ENCODE data around the gene PER1. TPM values are rescaled to one million over a fixed set of nuclear protein-coding genes. Genes with fewer than 3 reads are reported as not detected.
A peak's percentile ranks its signal among the peaks of the same experiment; 100 is the strongest.

PER1 gene
- total and polyA plus RNA-seq, 10 of the 15 experiments (the other 5 are each of a cell fraction or from before 2014, with no cell fraction given) = 0.02 to 25.1 (median 5.4) TPM

DNA sequence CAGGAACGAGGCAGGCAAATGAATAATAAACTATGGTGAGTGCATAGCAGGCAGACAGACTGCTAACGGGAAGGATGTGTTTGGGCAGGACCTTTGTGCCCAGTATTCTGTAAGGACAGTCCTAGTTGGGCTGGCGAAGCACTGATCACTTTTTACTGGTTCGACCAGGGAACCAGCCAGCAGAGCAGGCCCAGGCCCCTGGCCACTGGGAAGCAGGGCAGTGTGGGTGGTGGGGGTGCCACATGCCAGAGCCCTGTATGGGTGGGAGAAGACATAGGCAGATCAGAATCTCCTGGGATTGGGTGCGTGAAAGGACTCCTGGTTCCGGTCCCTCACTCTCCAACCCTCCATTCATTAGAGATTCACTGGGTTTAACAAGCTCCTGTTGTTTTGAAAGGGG is 14.5 kb upstream of the PER1 start:
- no peak overlapping the region for H3K9ac ChIP-seq (ENCODE audit: control insufficient read depth, insufficient read depth, low read length)
- ChIA-PET RAD21 (ENCODE audit: unreplicated experiment) (interaction anchor here (0.6 to 1.9 kb wide), 2 partner anchors 10 to 50 kb away, joined by 3 to 7 read pairs; no protein-coding TSS in a partner anchor), CTCF (interaction anchor here (1.7 to 2.1 kb wide), 2 partner anchors 8 to 10 kb away, joined by 4 to 9 read pairs; no protein-coding TSS in a partner anchor), POLR2A (interaction anchor here (1.6 kb wide), 1 partner anchor 24 kb away, joined by 4 read pairs; no protein-coding TSS in a partner anchor), SMC1A (ENCODE audit: uncharacterized antibody, unreplicated experiment) (interaction anchor here (1.0 kb wide), 1 partner anchor 29 kb away, joined by 3 read pairs; no protein-coding TSS in a partner anchor)
- H3K79me2 ChIP-seq (ENCODE audit: control insufficient read depth, insufficient read depth, low read length) = peaks cover 12% of the 10 kb centered on the region
- no peak overlapping the region for H3K4me3 ChIP-seq
- no peaks in the 10 kb centered on the region for H3K9me3 ChIP-seq (replicated peaks; ENCODE audit: control insufficient read depth, insufficient read depth, low read length)
- H3K27me3 ChIP-seq (replicated peaks in 1 of 2; ENCODE audit: control insufficient read depth in 2 of 2, insufficient read depth in 2 of 2, low read length in 1 of 2) = no peaks in the 10 kb centered on the region
- BruUV-seq (replicated peaks) = no TSS peak
- H3K27ac ChIP-seq (ENCODE audit: control insufficient read depth, insufficient read depth) = no peak overlapping the region
- H3K4me2 ChIP-seq (ENCODE audit: control insufficient read depth, insufficient read depth) = no peak overlapping the region
- H3K4me1 ChIP-seq (ENCODE audit: control insufficient read depth, insufficient read depth, low read length) = peaks cover 20% of the 10 kb centered on the region
- ATAC-seq = no peak
- intact Hi-C loops (cut with micrococcal nuclease; ENCODE audit: unreplicated experiment) (no loop called here), in situ Hi-C loops (cut with MboI) (no loop called here)
- no peaks in the 10 kb centered on the region for H3K36me3 ChIP-seq (ENCODE audit: control insufficient read depth in 2 of 2, insufficient read depth in 2 of 2, low read length in 1 of 2)
- DNase-seq (ENCODE audit: low read depth, low spot score) = no peak
- H4K20me1 ChIP-seq (ENCODE audit: control insufficient read depth, insufficient read depth) = no peaks in the 10 kb centered on the region
- TF ChIP-seq USF2 (IDR thresholded peaks at IDR 0.05; ENCODE audit: borderline replicate concordance, low read depth, low read length) (no peak), IRF4 (IDR thresholded peaks at IDR 0.05; ENCODE audit: low read depth, low read length) (no peak)
- H2AFZ ChIP-seq (ENCODE audit: control insufficient read depth, low read depth, low read length) = no peak overlapping the region
- no peak for FAIRE-seq
- WGBS (ENCODE audit: insufficient coverage, insufficient replicate concordance, low lambda C conversion rate, missing lambda C conversion rate) = 64% methylated on average over 6 of the region's 6 CpGs

DNA sequence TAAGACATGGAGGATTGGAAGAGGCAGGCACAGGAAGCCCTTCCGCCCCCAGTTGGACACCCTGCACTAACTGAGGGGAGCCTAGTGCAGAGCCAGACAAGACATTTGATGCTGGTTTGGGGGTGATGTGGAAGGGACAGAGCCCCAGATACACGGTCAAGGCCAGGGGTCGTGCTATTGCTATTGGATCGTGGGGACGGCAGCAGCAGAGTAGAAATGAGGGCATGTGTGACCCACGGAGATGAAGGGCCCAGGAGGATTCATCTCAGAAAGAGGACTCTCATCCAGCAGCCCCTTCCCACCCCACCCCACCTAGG is 12.6 kb upstream of the PER1 start:
- peak overlapping the region; percentile 62; the same call in 1 of the 2 replicates for H2AFZ ChIP-seq (ENCODE audit: control insufficient read depth, low read depth, low read length)
- CTCF ChIA-PET = no interaction called here
- DNase-seq (ENCODE audit: low read depth, low spot score) = no peak
- no peak overlapping the region for H3K27ac ChIP-seq (ENCODE audit: control insufficient read depth, insufficient read depth)
- H3K27me3 ChIP-seq (replicated peaks in 1 of 2; ENCODE audit: control insufficient read depth in 2 of 2, insufficient read depth in 2 of 2, low read length in 1 of 2) = no peaks in the 10 kb centered on the region
- H3K4me3 ChIP-seq = no peak overlapping the region
- peaks cover 0 to 2% of the 10 kb centered on the region in 2 experiments; a peak in 1 of 4 replicates for H3K36me3 ChIP-seq (ENCODE audit: control insufficient read depth in 2 of 2, insufficient read depth in 2 of 2, low read length in 1 of 2)
- RAD21 ChIA-PET (ENCODE audit: unreplicated experiment) = interaction anchor here (1.1 to 1.7 kb wide), 2 partner anchors 9 to 130 kb away, joined by 3 to 9 read pairs; partner anchors contain the start of gene SLC25A35
- FAIRE-seq = no peak
- H3K79me2 ChIP-seq (ENCODE audit: control insufficient read depth, insufficient read depth, low read length) = peaks cover 24% of the 10 kb centered on the region
- 92% methylated on average over 6 of the region's 6 CpGs for WGBS (ENCODE audit: insufficient coverage, insufficient replicate concordance, low lambda C conversion rate, missing lambda C conversion rate)
- intact Hi-C loops (cut with micrococcal nuclease; ENCODE audit: unreplicated experiment) (loop anchor here (5.0 kb wide), 1 partner anchor 102 kb away; no protein-coding TSS in a partner anchor), in situ Hi-C loops (cut with MboI) (no loop called here)
- H4K20me1 ChIP-seq (ENCODE audit: control insufficient read depth, insufficient read depth) = no peaks in the 10 kb centered on the region
- POLR2A ChIA-PET = interaction anchor here (1.0 to 1.3 kb wide), 3 partner anchors 8 to 57 kb away, joined by 3 to 11 read pairs (median 4); no protein-coding TSS in a partner anchor
- H3K9ac ChIP-seq (ENCODE audit: control insufficient read depth, insufficient read depth, low read length) = no peak overlapping the region; the same call in 1 of the 2 replicates
- no peak overlapping the region for H3K4me2 ChIP-seq (ENCODE audit: control insufficient read depth, insufficient read depth)
- H3K4me1 ChIP-seq (ENCODE audit: control insufficient read depth, insufficient read depth, low read length) = peaks cover 29% of the 10 kb centered on the region
- no peaks in the 10 kb centered on the region for H3K9me3 ChIP-seq (replicated peaks; ENCODE audit: control insufficient read depth, insufficient read depth, low read length)
- BruUV-seq (replicated peaks) = no TSS peak
- SMC1A ChIA-PET (ENCODE audit: uncharacterized antibody, unreplicated experiment) = interaction anchor here (0.6 to 1.2 kb wide), 2 partner anchors 9 to 93 kb away, joined by 3 to 7 read pairs; no protein-coding TSS in a partner anchor
- ATAC-seq = no peak
- TF ChIP-seq BRCA1 (IDR thresholded peaks at IDR 0.05; ENCODE audit: low read depth, low read length) (no peak), PBX3 (IDR thresholded peaks at IDR 0.05; ENCODE audit: insufficient replicate concordance, low read depth, low read length) (no peak), EP300 (IDR thresholded peaks at IDR 0.05; ENCODE audit: borderline replicate concordance in 1 of 2, control insufficient read depth in 1 of 2, low read depth in 2 of 2, low read length in 2 of 2) (no peak), HDGF (IDR thresholded peaks at IDR 0.05) (no peak), BCLAF1 (IDR thresholded peaks at IDR 0.05) (no peak), BCL11A (IDR thresholded peaks at IDR 0.05; ENCODE audit: low read depth, low read length) (no peak)
- TF ChIP-seq, protein P1, sequence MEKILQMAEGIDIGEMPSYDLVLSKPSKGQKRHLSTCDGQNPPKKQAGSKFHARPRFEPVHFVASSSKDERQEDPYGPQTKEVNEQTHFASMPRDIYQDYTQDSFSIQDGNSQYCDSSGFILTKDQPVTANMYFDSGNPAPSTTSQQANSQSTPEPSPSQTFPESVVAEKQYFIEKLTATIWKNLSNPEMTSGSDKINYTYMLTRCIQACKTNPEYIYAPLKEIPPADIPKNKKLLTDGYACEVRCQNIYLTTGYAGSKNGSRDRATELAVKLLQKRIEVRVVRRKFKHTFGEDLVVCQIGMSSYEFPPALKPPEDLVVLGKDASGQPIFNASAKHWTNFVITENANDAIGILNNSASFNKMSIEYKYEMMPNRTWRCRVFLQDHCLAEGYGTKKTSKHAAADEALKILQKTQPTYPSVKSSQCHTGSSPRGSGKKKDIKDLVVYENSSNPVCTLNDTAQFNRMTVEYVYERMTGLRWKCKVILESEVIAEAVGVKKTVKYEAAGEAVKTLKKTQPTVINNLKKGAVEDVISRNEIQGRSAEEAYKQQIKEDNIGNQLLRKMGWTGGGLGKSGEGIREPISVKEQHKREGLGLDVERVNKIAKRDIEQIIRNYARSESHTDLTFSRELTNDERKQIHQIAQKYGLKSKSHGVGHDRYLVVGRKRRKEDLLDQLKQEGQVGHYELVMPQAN (conservative IDR thresholded peaks at IDR 0.05) = no peak
